Hepatocyte (in vitro differentiated cells): ENCODE measurements around the gene CPNE1. TPM values are rescaled to one million over a fixed set of nuclear protein-coding genes. Genes with fewer than 3 reads are reported as not detected.

Experiments
- DNase-seq: peaks from one replicate; pipeline ENCODE4 v3.0.0-alpha.2; 2016; ENCODE audit warnings: low spot score
- H2AFZ ChIP-seq: fragments of 200-600 bp; sonication (generic); 2 replicates; pipeline ENCODE4 v1.6.0; 2016; ENCODE audit warnings: antibody characterized with exemption, mild to moderate bottlenecking
- H3K27ac ChIP-seq: fragments of 200-600 bp; sonication (generic); 2 replicates; pipeline ENCODE4 v1.5.1; 2016; ENCODE audit warnings: mild to moderate bottlenecking
- H3K27me3 ChIP-seq: fragments of 200-600 bp; sonication (generic); 2 replicates; pipeline ENCODE4 v1.6.1; 2016
- H3K36me3 ChIP-seq: fragments of 200-600 bp; sonication (generic); replicated peaks from 2 replicates; pipeline ENCODE4 v1.5.1; 2016; ENCODE audit warnings: low read depth; ENCODE audit not compliant: insufficient read depth
- H3K4me1 ChIP-seq: fragments of 200-600 bp; sonication (generic); 2 replicates; pipeline ENCODE4 v1.5.1; 2016; ENCODE audit warnings: mild to moderate bottlenecking, moderate library complexity; ENCODE audit not compliant: insufficient read depth
- H3K4me2 ChIP-seq: fragments of 200-600 bp; sonication (generic); 2 replicates; pipeline ENCODE4 v1.6.0; 2016
- H3K4me3 ChIP-seq: fragments of 200-600 bp; sonication (generic); 2 replicates; pipeline ENCODE4 v1.5.1; 2016; ENCODE audit warnings: mild to moderate bottlenecking
- H3K79me2 ChIP-seq: fragments of 200-600 bp; sonication (generic); 2 replicates; pipeline ENCODE4 v1.6.0; 2017; ENCODE audit warnings: mild to moderate bottlenecking
- H3K9me2 ChIP-seq: fragments of 200-600 bp; sonication (generic); replicated peaks from 2 replicates; pipeline ENCODE4 v1.6.0; 2017; ENCODE audit warnings: mild to moderate bottlenecking; ENCODE audit not compliant: insufficient read depth
- H3K9me3 ChIP-seq: fragments of 200-600 bp; sonication (generic); 2 replicates; pipeline ENCODE4 v1.5.1; 2016; ENCODE audit warnings: low read depth, mild to moderate bottlenecking
- H4K20me1 ChIP-seq: fragments of 200-600 bp; sonication (generic); 2 replicates; pipeline ENCODE4 v1.6.0; 2016; ENCODE audit warnings: mild to moderate bottlenecking; ENCODE audit not compliant: insufficient read depth, poor library complexity, severe bottlenecking
- EZH2 ChIP-seq: fragments of 200-600 bp; sonication (generic); IDR thresholded peaks from 2 replicates; pipeline ENCODE4 v1.6.1; 2016; ENCODE audit warnings: antibody characterized with exemption, mild to moderate bottlenecking, borderline replicate concordance
- EZH2phosphoT487 ChIP-seq: fragments of 200-600 bp; sonication (generic); IDR thresholded peaks from one replicate; pipeline ENCODE4 v1.6.1; 2018; ENCODE audit warnings: antibody characterized with exemption, mild to moderate bottlenecking, low read depth, moderate library complexity; ENCODE audit not compliant: unreplicated experiment, severe bottlenecking
- WGBS: methylation state at CpG from one replicate; pipeline ENCODE4 v1.1.6; 2016; ENCODE audit warnings: low lambda C conversion rate; ENCODE audit errors: missing lambda C conversion rate; 5-methylcytosine and 5-hydroxymethylcytosine counted together
- polyA plus RNA-seq: library from polyadenylated mRNA; unstranded; fragments of >200 nt; fragmentation: Nextera tagmentation; extraction: Ambion mirVana; gene quantifications from 2 replicates; pipeline ENCODE4 v1.2.1, GENCODE V29; 2016
- total RNA-seq: library from RNA; depleted of rRNA; stranded (reverse); fragments of >200 nt; gene quantifications from 2 replicates; pipeline ENCODE4 v1.2.3, GENCODE V29; 2014
- TF ChIP-seq, protein P1 (sequence below): fragments of 200-600 bp; sonication (generic); IDR thresholded peaks from 2 replicates; pipeline ENCODE4 v1.5.1; 2016; ENCODE audit warnings: antibody characterized with exemption, mild to moderate bottlenecking; ENCODE audit not compliant: poor library complexity

The CPNE1 gene
- total and polyA plus RNA-seq, 2 experiments from 2014 or later: 68.9 to 93.4 TPM

DNA sequence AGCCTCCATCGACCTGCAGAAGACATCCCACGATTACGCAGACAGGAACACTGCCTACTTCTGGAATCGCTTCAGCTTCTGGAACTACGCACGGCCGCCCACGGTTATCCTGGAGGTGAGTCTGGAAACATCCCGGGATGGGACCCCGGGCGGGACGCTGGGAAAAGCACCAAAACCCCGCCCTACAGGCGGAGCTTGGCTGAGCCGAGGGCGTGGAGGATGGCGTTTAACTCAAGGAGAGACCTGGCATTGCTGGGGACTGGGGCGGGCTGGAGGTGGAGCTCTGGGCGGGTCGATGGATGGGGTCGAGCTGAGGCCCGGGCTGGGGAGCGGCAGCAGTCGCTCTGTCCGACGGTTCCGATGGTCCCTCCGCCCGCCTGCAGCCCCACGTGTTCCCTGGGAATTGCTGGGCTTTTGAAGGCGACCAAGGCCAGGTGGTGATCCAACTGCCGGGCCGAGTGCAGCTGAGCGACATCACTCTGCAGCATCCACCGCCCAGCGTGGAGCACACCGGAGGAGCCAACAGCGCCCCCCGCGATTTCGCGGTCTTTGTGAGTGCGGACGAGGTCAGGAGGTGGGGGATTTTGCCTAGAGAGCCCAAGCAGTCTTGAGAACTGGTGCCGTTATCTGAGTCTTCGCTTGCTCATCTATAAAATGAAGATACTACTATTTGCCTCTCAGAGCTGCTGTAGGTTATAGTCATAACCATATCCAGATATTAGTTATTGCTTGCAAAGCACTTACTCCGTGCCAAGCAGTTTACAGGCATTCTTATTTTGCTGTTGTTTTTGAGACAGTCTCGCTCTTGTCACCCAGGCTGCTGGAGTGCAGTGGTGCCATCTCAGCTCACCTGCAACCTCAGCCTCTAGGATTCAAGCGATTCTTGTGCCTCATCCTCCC, 45.3 kb downstream of the CPNE1 start:
- H3K27me3 ChIP-seq: no peaks in the 10 kb centered on the region
- H2AFZ ChIP-seq: peak overlapping the region; percentile 39
- peak overlapping the region; percentile 97 for H3K4me2 ChIP-seq
- H3K9me3 ChIP-seq: no peaks in the 10 kb centered on the region
- H3K79me2 ChIP-seq: no peaks in the 10 kb centered on the region
- H3K36me3 ChIP-seq: no peaks in the 10 kb centered on the region
- TF ChIP-seq EZH2: no peak
- TF ChIP-seq, protein P1, sequence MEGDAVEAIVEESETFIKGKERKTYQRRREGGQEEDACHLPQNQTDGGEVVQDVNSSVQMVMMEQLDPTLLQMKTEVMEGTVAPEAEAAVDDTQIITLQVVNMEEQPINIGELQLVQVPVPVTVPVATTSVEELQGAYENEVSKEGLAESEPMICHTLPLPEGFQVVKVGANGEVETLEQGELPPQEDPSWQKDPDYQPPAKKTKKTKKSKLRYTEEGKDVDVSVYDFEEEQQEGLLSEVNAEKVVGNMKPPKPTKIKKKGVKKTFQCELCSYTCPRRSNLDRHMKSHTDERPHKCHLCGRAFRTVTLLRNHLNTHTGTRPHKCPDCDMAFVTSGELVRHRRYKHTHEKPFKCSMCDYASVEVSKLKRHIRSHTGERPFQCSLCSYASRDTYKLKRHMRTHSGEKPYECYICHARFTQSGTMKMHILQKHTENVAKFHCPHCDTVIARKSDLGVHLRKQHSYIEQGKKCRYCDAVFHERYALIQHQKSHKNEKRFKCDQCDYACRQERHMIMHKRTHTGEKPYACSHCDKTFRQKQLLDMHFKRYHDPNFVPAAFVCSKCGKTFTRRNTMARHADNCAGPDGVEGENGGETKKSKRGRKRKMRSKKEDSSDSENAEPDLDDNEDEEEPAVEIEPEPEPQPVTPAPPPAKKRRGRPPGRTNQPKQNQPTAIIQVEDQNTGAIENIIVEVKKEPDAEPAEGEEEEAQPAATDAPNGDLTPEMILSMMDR: peak; percentile 42
- peaks cover 8% of the 10 kb centered on the region for H3K4me1 ChIP-seq
- peak overlapping the region; percentile 53 for H3K4me3 ChIP-seq
- H4K20me1 ChIP-seq: no peaks in the 10 kb centered on the region
- no peak overlapping the region for H3K27ac ChIP-seq
- peak; percentile 90 for DNase-seq
- no peaks in the 10 kb centered on the region for H3K9me2 ChIP-seq
- WGBS: 7% methylated on average over 42 of the region's 49 CpGs

DNA sequence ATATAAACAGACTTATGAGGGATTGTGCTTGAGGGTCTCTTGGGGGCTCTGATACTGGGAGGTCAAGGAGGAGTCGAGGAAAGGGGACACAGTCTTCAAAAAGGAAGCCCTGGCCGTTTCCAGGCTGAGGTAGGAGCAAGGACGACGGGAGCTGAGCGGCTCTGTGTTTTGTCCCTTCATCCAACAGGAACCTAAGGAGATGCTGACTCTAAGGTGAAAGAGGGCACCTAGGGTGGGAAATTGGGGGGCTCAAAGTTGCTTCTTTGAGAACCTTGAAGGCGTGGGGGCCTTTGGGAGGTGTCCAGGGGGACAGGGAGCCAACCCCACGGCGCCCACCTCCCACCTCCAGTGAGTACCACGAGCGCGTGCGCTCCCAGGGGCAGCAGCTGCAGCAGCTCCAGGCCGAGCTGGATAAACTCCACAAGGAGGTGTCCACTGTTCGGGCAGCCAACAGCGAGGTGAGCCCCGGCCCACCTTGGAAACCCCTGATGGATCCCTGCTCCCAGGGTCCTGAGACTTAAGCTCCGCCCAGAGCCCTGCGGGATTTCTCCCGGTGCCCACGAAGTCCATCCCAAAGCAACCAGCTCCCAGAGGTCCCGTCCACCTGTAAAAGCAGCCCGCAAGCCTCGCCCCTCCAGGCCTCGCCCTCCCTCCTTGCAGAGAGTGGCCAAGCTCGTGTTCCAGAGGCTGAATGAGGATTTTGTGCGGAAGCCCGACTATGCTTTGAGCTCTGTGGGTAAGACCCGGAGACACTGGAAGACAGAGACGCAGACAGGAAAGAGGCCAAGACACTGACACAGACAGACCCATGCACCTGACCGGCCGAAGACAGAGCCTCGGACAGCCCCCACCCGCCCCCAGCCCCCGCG, 46.2 kb downstream of the CPNE1 start:
- Histone ChIP-seq H3K4me3 (peak overlapping the region; percentile 31), H3K36me3 (no peaks in the 10 kb centered on the region), H2AFZ (peak overlapping the region; percentile 39), H3K27ac (no peak overlapping the region), H3K27me3 (no peaks in the 10 kb centered on the region), H3K79me2 (no peaks in the 10 kb centered on the region), H3K9me3 (no peaks in the 10 kb centered on the region), H3K4me1 (peaks cover 8% of the 10 kb centered on the region), H4K20me1 (no peaks in the 10 kb centered on the region), H3K9me2 (no peaks in the 10 kb centered on the region), H3K4me2 (peak overlapping the region; percentile 97)
- DNase-seq: no peak
- 36% methylated on average over 31 of the region's 35 CpGs for WGBS
- TF ChIP-seq EZH2phosphoT487 (no peak), EZH2 (no peak)
- TF ChIP-seq, protein P1: no peak

DNA sequence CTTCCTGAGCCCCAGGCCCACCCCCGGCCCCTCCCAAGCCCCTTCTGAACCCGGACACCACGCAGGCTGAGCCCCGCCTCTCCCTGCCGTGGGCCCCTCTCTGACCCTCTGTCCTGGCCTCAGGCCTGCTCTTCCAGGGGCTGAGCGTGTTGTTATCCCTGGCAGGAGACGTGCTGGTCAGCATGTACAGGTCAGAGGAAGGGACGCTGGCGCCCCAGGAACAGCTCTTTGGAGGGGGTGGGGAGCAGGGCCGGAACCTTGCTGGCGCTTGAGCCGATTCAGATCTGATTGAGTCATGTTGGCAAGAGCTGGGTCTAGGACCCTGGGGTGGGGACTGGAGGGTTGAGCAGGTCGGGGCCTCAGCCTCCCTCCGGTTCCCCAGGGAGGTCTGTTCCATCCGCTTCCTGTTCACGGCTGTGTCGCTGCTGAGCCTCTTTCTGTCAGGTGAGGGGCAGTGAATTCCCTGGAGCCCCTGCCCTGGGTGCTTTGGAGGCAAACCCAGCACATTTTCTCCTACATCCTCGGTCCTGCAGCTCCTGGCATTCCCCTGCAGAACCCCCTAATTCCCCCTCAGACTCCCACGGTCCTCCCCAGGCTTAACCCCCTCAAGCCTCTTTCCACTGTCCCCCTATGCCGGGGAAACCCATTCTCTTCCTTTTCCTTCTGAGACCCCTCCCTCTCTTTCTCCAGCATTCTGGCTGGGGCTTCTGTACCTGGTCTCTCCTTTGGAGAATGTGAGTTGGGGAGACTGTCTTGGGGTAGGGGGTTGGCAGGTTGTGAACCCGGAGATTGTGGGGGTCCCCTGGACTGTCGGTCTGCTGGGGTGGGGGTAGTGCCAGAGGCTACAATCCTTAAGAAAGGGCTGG, 47.1 kb downstream of the CPNE1 start:
- Histone ChIP-seq H3K4me3 (no peak overlapping the region), H3K9me3 (no peaks in the 10 kb centered on the region), H3K4me2 (peak overlapping the region; percentile 97), H2AFZ (peak overlapping the region; percentile 55), H4K20me1 (no peaks in the 10 kb centered on the region), H3K4me1 (peaks cover 8% of the 10 kb centered on the region), H3K36me3 (no peaks in the 10 kb centered on the region), H3K27me3 (no peaks in the 10 kb centered on the region), H3K79me2 (no peaks in the 10 kb centered on the region), H3K9me2 (no peaks in the 10 kb centered on the region), H3K27ac (peak overlapping the region; percentile 52)
- TF ChIP-seq EZH2phosphoT487 (no peak), EZH2 (no peak)
- TF ChIP-seq, protein P1: peak; percentile 24
- DNase-seq: peak; percentile 69
- 30% methylated on average over 21 of the region's 22 CpGs for WGBS
